ENCODE results near the gene CKAP4.

Gene CKAP4

DNA sequence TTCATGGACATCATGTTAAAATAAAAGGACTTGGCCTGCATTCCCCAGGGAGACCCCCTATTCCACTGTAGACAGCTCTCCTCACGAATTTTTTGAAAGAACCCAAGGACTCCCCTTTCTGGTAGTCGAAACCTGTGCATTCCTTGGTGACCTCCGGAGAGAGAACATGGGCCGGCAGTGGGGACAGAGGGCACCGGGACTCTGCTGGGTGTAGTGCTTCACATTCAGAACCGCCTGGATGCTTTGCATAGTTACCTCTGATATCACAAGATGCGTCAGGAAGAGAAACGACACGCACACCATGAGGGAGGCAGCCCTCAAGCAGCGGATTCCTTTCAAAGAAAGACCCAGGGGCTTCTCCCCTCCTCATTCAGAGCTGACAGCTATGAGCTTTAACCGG is 9.7 kb downstream of the CKAP4 start:
- TF ChIP-seq, protein P1, sequence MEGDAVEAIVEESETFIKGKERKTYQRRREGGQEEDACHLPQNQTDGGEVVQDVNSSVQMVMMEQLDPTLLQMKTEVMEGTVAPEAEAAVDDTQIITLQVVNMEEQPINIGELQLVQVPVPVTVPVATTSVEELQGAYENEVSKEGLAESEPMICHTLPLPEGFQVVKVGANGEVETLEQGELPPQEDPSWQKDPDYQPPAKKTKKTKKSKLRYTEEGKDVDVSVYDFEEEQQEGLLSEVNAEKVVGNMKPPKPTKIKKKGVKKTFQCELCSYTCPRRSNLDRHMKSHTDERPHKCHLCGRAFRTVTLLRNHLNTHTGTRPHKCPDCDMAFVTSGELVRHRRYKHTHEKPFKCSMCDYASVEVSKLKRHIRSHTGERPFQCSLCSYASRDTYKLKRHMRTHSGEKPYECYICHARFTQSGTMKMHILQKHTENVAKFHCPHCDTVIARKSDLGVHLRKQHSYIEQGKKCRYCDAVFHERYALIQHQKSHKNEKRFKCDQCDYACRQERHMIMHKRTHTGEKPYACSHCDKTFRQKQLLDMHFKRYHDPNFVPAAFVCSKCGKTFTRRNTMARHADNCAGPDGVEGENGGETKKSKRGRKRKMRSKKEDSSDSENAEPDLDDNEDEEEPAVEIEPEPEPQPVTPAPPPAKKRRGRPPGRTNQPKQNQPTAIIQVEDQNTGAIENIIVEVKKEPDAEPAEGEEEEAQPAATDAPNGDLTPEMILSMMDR (conservative IDR thresholded peaks at IDR 0.05; ENCODE audit: low read depth, low read length) = no peak
- Histone ChIP-seq H3K9ac (no peak overlapping the region), H3K27ac (no peak overlapping the region), H3K79me2 (ENCODE audit: insufficient read depth, low read depth) (no peaks in the 10 kb centered on the region), H3K27me3 (ENCODE audit: insufficient read depth, low read depth) (no peaks in the 10 kb centered on the region), H2AFZ (ENCODE audit: low read depth) (no peak overlapping the region), H3K36me3 (ENCODE audit: insufficient read depth) (no peaks in the 10 kb centered on the region), H3K4me2 (no peak overlapping the region), H3K4me1 (ENCODE audit: low read depth, poor library complexity, severe bottlenecking) (no peaks in the 10 kb centered on the region), H3K4me3 (IDR thresholded peaks at IDR 0.05; ENCODE audit: insufficient read depth, low read depth, low read length) (no peak overlapping the region), H4K20me1 (ENCODE audit: insufficient read depth) (no peaks in the 10 kb centered on the region)

DNA sequence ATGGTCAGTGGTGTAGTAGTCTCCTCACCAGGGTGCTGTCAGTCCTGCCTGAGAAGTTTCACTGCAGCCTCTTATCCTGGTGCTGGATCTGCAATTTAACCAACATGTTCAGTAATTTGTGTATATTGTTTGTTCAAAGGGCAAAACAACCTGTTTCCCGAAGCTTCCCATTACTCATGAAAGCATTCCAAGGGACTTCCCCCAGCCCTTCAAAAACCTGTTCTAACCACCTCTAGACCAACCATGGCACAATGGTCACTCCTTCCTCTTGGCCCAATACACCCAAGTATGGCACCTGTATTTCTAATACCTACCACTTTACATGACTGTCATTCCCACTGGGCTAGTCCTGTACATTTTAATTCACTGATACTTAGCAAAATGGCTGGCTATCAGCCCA is 12.1 kb downstream of the CKAP4 start:
- H3K27me3 ChIP-seq (ENCODE audit: insufficient read depth, low read depth) = no peaks in the 10 kb centered on the region
- H4K20me1 ChIP-seq (ENCODE audit: insufficient read depth) = no peaks in the 10 kb centered on the region
- no peak overlapping the region for H3K9ac ChIP-seq
- no peak overlapping the region for H2AFZ ChIP-seq (ENCODE audit: low read depth)
- H3K4me1 ChIP-seq (ENCODE audit: low read depth, poor library complexity, severe bottlenecking) = no peaks in the 10 kb centered on the region
- no peaks in the 10 kb centered on the region for H3K79me2 ChIP-seq (ENCODE audit: insufficient read depth, low read depth)
- no peaks in the 10 kb centered on the region for H3K36me3 ChIP-seq (ENCODE audit: insufficient read depth)
- TF ChIP-seq, protein P1 (conservative IDR thresholded peaks at IDR 0.05; ENCODE audit: low read depth, low read length) = no peak
- H3K4me3 ChIP-seq (IDR thresholded peaks at IDR 0.05; ENCODE audit: insufficient read depth, low read depth, low read length) = no peak overlapping the region
- no peak overlapping the region for H3K27ac ChIP-seq
- H3K4me2 ChIP-seq = no peak overlapping the region

DNA sequence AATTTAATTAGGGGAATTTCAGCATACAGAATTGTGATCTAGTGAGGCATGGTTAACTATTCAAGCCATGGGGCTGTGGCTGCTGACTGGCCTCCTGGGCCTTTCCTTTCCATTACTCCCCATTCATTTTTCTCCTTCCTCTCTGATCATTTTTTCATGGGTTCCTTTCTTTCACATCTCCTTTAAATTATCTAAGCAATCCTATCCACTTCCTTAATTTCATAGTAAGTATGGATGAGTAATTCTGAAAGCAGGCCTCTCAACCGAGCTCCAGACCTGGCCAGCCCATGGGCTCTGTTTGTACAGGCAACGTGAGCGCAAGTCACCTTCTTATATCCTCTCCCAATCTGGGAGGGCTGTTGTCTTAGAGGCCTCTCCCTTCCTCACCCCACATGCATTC is 13.4 kb downstream of the CKAP4 start:
- no peak overlapping the region for H3K4me2 ChIP-seq
- H3K27ac ChIP-seq = no peak overlapping the region
- H3K79me2 ChIP-seq (ENCODE audit: insufficient read depth, low read depth) = no peaks in the 10 kb centered on the region
- H3K9ac ChIP-seq = no peak overlapping the region
- no peak overlapping the region for H2AFZ ChIP-seq (ENCODE audit: low read depth)
- no peaks in the 10 kb centered on the region for H3K4me1 ChIP-seq (ENCODE audit: low read depth, poor library complexity, severe bottlenecking)
- H3K36me3 ChIP-seq (ENCODE audit: insufficient read depth) = no peaks in the 10 kb centered on the region
- TF ChIP-seq, protein P1 (conservative IDR thresholded peaks at IDR 0.05; ENCODE audit: low read depth, low read length) = no peak
- H3K4me3 ChIP-seq (IDR thresholded peaks at IDR 0.05; ENCODE audit: insufficient read depth, low read depth, low read length) = no peak overlapping the region
- H4K20me1 ChIP-seq (ENCODE audit: insufficient read depth) = no peaks in the 10 kb centered on the region
- H3K27me3 ChIP-seq (ENCODE audit: insufficient read depth, low read depth) = no peaks in the 10 kb centered on the region

DNA sequence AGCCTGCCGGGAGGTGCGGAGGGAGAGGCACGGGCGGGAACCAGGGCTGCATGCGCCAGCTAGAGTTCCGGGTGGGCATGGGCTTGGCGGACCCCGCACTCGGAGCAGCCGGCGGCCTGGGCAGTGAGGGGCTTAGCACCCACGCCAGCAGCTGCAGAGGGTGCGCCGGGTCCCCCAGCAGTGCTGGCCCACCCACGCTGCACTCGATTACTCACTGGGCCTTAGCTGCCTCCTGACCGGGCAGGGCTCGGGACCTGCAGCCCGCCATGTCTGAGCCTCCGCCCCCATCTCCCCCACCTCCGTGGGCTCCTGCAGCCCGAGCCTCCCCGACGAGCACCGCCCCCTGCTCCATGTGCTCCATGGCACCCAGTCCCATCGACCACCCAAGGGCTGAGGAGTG is 14.8 kb downstream of the CKAP4 start:
- Histone ChIP-seq H3K4me1 (ENCODE audit: low read depth, poor library complexity, severe bottlenecking) (no peaks in the 10 kb centered on the region), H3K36me3 (ENCODE audit: insufficient read depth) (no peaks in the 10 kb centered on the region), H3K27me3 (ENCODE audit: insufficient read depth, low read depth) (no peaks in the 10 kb centered on the region), H3K27ac (no peak overlapping the region), H3K9ac (no peak overlapping the region), H2AFZ (ENCODE audit: low read depth) (no peak overlapping the region), H3K4me3 (IDR thresholded peaks at IDR 0.05; ENCODE audit: insufficient read depth, low read depth, low read length) (no peak overlapping the region), H3K4me2 (no peak overlapping the region), H3K79me2 (ENCODE audit: insufficient read depth, low read depth) (no peaks in the 10 kb centered on the region), H4K20me1 (ENCODE audit: insufficient read depth) (no peaks in the 10 kb centered on the region)
- TF ChIP-seq, protein P1 (conservative IDR thresholded peaks at IDR 0.05; ENCODE audit: low read depth, low read length) = no peak

All from KMS-11 (cell line).